Measurements from ENCODE around the gene PLCH1.

PLCH1 gene

GRCh38 chr3:155782390-155782953 lies 37.6 kb upstream of the PLCH1 start:
- no peak for DNase-seq (ENCODE audit: low read depth, low spot score)
- CTCF ChIA-PET = no interaction called here
- no peak overlapping the region for H3K4me3 ChIP-seq (ENCODE audit: low read depth, low read length)
- POLR2A ChIA-PET = no interaction called here
- TF ChIP-seq CTCF (IDR thresholded peaks at IDR 0.05; ENCODE audit: insufficient read depth, low read length, missing control alignments) = no peak

GRCh38 chr3:155780291-155780690 lies 35.4 kb upstream of the PLCH1 start:
- POLR2A ChIA-PET = no interaction called here
- no peak for TF ChIP-seq CTCF (IDR thresholded peaks at IDR 0.05; ENCODE audit: insufficient read depth, low read length, missing control alignments)
- no peak overlapping the region for H3K4me3 ChIP-seq (ENCODE audit: low read depth, low read length)
- no peak for DNase-seq (ENCODE audit: low read depth, low spot score)
- CTCF ChIA-PET = interaction anchor here (2.2 kb wide), 1 partner anchor 26 kb away, joined by 10 read pairs; the partner anchor contains the start of gene C3orf33

- no peak for DNase-seq (ENCODE audit: low read depth, low spot score)
- no peak for TF ChIP-seq CTCF (IDR thresholded peaks at IDR 0.05; ENCODE audit: insufficient read depth, low read length, missing control alignments)
- ChIA-PET POLR2A (no interaction called here), CTCF (no interaction called here)
- no peak overlapping the region for H3K4me3 ChIP-seq (ENCODE audit: low read depth, low read length)
Measured at GRCh38 chr3:155778462-155778861, 33.6 kb upstream of the PLCH1 start.

- no peak overlapping the region for H3K4me3 ChIP-seq (ENCODE audit: low read depth, low read length)
- TF ChIP-seq CTCF (IDR thresholded peaks at IDR 0.05; ENCODE audit: insufficient read depth, low read length, missing control alignments) = no peak
- no peak for DNase-seq (ENCODE audit: low read depth, low spot score)
- ChIA-PET CTCF (interaction anchor here (4.6 kb wide), 1 partner anchor 33 kb away, joined by 28 read pairs; the partner anchor contains the start of gene C3orf33), POLR2A (no interaction called here)
Measured at GRCh38 chr3:155772801-155773200, 27.9 kb upstream of the PLCH1 start.

GRCh38 chr3:155771126-155771525 lies 26.3 kb upstream of the PLCH1 start:
- no peak overlapping the region for H3K4me3 ChIP-seq (ENCODE audit: low read depth, low read length)
- TF ChIP-seq CTCF (IDR thresholded peaks at IDR 0.05; ENCODE audit: insufficient read depth, low read length, missing control alignments) = no peak
- DNase-seq (ENCODE audit: low read depth, low spot score) = no peak
- ChIA-PET POLR2A (no interaction called here), CTCF (no interaction called here)

- DNase-seq (ENCODE audit: low read depth, low spot score) = no peak
- TF ChIP-seq CTCF (IDR thresholded peaks at IDR 0.05; ENCODE audit: insufficient read depth, low read length, missing control alignments) = no peak
- ChIA-PET POLR2A (no interaction called here), CTCF (interaction anchor here (1.7 to 2.5 kb wide), 2 partner anchors 11 to 40 kb away, joined by 5 to 12 read pairs; partner anchors contain the start of gene C3orf33)
- H3K4me3 ChIP-seq (ENCODE audit: low read depth, low read length) = no peak overlapping the region
Measured at GRCh38 chr3:155766206-155766605, 21.3 kb upstream of the PLCH1 start.
